ENCODE results near the gene PODXL2.

GRCh38 chr3:127670229-127670559 is 41.2 kb downstream of the PODXL2 start:
- no peak for TF ChIP-seq CTCF (IDR thresholded peaks at IDR 0.05)
- no peak for TF ChIP-seq POLR2A (IDR thresholded peaks at IDR 0.05)

Measured in transverse colon (tissue), 3 donors.